Subcutaneous adipose tissue (tissue), 4 donors: ENCODE results near the gene PDE7B. TPM values are rescaled to one million over a fixed set of nuclear protein-coding genes. Genes with fewer than 3 reads are reported as not detected.

Experiments used
- total RNA-seq, 4 donors: library from RNA; depleted of rRNA; stranded (reverse); fragments of >200 nt; gene quantifications; one replicate each; pipeline ENCODE4 v1.1.0, GENCODE V29; 2016
- TF ChIP-seq, protein P1 (sequence below): fragments of 450-650 bp; IDR thresholded peaks from one replicate; pipeline ENCODE4 v1.5.1; 2016; ENCODE audit warnings: low read depth, mild to moderate bottlenecking, control low read depth, antibody characterized with exemption, moderate library complexity

Gene PDE7B
- total RNA-seq, 4 donors from 2014 or later, result 4.1 to 12.6 (median 9.5) TPM

DNA sequence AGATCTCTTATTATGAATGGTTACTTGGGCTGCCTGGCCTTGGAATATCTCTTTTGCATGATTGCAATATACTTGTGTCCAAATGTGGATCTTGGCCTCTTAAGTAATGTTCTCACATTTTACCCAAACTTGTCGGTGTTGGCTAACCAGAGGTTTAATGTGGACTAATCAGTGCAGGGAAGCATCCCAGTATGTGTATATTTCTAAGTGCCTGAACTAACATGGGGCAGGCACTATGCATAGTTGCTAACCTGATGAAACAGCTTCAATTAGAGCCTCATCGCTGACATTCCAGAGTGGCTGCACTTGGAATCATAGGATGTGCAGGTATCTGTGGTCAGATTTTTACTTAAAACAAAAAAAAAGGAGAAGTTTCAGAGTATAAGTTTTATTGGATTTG is 160.0 kb downstream of the PDE7B start:
- TF ChIP-seq, protein P1, sequence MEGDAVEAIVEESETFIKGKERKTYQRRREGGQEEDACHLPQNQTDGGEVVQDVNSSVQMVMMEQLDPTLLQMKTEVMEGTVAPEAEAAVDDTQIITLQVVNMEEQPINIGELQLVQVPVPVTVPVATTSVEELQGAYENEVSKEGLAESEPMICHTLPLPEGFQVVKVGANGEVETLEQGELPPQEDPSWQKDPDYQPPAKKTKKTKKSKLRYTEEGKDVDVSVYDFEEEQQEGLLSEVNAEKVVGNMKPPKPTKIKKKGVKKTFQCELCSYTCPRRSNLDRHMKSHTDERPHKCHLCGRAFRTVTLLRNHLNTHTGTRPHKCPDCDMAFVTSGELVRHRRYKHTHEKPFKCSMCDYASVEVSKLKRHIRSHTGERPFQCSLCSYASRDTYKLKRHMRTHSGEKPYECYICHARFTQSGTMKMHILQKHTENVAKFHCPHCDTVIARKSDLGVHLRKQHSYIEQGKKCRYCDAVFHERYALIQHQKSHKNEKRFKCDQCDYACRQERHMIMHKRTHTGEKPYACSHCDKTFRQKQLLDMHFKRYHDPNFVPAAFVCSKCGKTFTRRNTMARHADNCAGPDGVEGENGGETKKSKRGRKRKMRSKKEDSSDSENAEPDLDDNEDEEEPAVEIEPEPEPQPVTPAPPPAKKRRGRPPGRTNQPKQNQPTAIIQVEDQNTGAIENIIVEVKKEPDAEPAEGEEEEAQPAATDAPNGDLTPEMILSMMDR, result no peak

DNA sequence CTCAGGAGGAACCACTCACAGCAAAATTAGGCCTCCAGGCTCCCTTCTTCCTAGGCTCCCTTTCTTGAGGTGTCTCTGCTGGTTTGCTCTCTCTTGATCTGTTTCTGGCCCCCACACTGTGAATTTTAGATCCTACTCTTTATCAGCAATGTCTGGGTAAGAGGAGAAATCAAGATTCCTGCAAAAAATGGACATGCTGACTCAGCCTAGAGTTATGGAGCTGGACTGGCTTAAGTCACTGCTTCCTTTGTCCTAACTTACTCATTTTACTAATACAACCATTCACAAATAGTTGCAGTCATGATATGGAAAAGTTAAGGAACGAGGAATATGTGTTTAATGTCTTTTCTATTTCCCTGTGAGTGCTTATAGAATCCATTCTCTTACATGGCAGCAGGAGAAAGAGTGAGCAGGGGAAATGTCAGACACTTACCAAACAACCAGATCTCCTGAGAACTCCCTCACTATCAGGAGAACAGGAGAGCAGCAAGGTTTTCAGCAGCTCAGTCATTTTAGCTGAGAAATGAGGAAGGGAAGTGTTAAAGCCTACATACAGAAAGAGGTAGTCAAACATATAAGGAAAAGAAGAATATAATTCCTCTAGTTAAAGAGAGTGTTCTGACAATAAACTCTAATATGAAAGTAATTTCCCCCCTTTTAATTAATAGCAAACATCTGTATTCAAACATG is 160.8 kb downstream of the PDE7B start:
- TF ChIP-seq, protein P1, result no peak

DNA sequence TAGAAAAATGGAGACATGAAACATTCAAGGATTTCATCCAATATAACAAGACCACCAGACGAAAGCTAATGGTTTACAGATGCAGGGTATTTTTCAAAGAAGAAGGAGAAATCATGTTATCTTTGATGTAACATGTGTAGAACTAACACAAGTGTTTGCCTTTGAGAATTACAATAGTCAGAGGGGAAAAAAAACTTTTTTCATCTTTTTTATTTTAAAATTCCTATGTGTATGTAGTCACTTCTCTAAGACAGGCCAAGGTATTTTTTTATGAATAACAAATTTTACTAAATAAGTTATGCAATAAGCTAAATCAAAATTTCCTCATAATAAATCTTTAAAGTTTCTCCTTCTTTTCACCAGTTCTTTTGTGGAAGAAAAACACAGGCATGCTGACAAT is 161.4 kb downstream of the PDE7B start:
- TF ChIP-seq, protein P1, result no peak

DNA sequence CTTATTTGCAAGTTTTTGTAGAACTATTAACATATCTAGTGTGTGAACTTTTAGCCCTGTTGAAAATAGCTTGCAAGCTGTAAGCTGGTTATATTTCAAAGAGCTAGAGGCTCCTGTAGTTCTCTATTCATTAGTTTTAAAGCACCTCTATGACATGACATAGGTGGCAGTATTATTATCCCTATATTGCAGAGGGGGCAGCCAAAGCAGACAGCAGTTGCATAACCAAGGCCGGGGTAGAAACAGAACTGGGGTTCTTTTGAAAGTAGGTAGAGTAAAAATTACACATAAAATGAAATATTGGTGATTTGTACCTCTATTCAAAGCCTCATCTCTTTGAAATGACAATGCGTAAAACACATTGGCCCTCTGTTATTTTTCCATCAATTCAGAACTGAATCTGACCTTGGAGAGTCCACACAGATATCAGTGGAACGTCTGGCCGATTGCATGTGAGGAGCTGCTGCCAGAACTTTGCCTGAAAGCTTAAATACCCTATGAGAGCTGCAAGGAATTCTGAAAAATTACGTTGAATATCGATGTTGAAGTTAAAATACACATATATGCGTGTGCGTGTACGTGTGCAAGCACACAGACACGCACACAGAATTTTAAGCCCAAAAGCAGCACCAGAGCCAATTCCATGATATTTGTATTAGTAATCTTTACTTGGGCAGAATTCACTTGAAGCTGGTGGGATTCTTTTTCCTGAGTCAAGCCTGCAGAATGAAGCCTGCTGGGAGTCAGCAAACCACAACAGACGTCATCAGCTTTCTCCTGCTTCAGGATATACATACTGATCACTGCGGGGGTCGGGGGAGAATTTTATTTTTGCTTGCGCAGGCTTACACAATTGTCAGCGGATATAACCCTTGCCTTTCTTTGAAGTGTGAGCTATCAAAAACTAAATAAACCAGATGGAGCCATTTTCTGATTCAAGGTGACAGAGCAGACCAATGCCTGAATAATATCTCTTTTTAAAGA is 163.2 kb downstream of the PDE7B start:
- TF ChIP-seq, protein P1, result no peak

DNA sequence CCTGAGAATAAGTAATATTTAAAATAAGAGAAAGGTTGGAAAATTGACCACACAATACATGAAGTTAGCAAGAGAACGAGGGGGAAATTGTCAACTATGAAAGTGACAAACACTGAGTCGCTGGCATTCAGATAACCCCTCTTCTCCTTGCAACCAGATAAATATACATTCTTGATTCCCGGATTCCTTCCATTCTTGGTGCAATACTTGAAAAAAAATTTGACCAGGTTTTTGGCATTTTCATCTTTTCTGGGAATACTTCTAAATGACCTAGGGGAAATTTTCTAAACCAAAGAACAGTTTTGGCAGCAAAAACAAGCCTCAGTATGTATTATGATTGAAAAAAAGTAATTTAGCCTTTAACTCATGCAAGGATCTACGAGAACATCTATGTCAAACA is 164.0 kb downstream of the PDE7B start:
- TF ChIP-seq, protein P1, result no peak

DNA sequence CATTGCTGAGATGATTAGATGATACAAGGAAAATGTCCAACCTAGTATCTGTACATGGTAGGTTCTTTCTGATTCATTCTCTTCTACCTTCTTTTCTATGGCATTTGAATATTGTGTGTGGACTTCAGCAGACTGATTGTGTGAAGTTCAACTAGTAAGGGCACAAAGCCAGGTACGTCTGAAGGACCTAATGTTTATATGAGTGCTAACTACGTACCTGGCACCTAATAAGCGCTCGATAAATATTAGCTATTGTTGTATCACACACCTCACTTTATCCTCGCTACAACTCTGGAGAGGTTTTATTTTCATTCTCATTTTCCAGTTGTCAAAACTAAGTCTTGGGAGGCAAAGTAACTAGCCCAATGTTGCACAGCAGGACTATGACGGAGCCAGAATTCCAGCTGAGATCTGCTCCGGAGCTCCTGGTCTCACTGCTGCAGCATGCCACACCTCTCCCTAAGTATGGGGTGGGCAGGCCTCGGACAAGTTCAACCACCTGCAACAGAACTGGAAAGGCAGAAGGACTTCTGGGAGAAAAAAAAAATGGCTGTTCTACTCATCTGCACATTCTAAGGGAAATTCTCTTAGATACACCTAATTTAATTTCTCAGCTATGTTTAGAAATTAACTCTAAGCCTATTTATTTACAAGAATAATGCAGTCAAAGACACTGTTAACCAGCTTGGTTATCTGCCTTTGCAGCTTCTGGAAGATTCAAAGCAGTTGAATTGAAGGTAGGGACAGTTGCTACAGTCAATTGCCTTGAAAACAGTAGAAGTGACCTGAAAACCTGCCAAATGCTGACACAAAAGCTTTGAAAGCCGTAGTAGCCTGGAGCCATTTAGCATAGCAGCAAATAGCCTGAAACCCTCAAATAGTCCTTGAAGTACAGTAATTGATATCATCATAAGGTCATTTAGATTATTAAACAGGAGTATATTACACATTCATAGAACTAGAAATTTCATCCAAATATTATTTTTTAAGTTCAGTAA is 165.0 kb downstream of the PDE7B start:
- TF ChIP-seq, protein P1, result no peak
